Heart right ventricle (tissue), 16 donors: ENCODE results near the gene ARID4A. TPM values are rescaled to one million over a fixed set of nuclear protein-coding genes. Genes with fewer than 3 reads are reported as not detected.

Source experiments
- ATAC-seq, 8 donors: fragments of 200-7000 bp; cut with Tn5 transposase; one replicate each; pipeline ENCODE4 v1.9.1; 2020; ENCODE audit warnings: mild to moderate bottlenecking in 8 of 8, moderate library complexity in 8 of 8, moderate number of reproducible peaks in 1 of 8
- DNase-seq, 2 donors: peaks; one replicate each; pipeline ENCODE4 v3.0.0-alpha.2; 2020
- H3K27ac ChIP-seq, 10 donors: fragments of 200-600 bp; sonication (generic) in 2 of 10; one replicate each; pipeline versions ENCODE4 v1.5.0 to v1.8.0; 2020 to 2022; ENCODE audit warnings: mild to moderate bottlenecking in 3 of 10
- H3K27me3 ChIP-seq, 7 donors: fragments of 200-600 bp; one replicate each; pipeline ENCODE4 v1.8.0; 2021 to 2022; ENCODE audit warnings: mild to moderate bottlenecking in 2 of 7
- H3K36me3 ChIP-seq, 9 donors: fragments of 200-600 bp; sonication (generic) in 1 of 9; one replicate each; pipeline versions ENCODE4 v1.5.0 to v1.8.0; 2020 to 2022; ENCODE audit warnings: mild to moderate bottlenecking in 2 of 9
- H3K4me1 ChIP-seq, 9 donors: fragments of 200-600 bp; sonication (generic) in 1 of 9; one replicate each; pipeline versions ENCODE4 v1.5.0 to v1.8.0; 2020 to 2022; ENCODE audit warnings: mild to moderate bottlenecking in 4 of 9
- H3K4me3 ChIP-seq, 10 donors: fragments of 200-600 bp; sonication (generic) in 2 of 10; one replicate each; pipeline versions ENCODE4 v1.5.0 to v1.8.0; 2020 to 2022; ENCODE audit warnings: mild to moderate bottlenecking in 7 of 10, moderate library complexity in 2 of 10
- H3K9me3 ChIP-seq, 11 donors: fragments of 200-600 bp in 10 of 11; sonication (generic) in 2 of 11; one replicate each; pipeline versions ENCODE4 v1.5.0 to v1.8.0; 2013 to 2022; ENCODE audit warnings: mild to moderate bottlenecking in 2 of 11, control low read depth in 1 of 11, moderate library complexity in 1 of 11
- WGBS, 2 donors: extraction: QIAGEN DNeasy Blood & Tissue Kit; methylation state at CpG; one replicate each; pipeline ENCODE4 v1.1.7; 2013; ENCODE audit warnings: inconsistent platforms in 1 of 2; 5-methylcytosine and 5-hydroxymethylcytosine counted together
- intact Hi-C, 10 donors: fragments of 100-400 bp; cut with DNase I; formaldehyde crosslinking; loops; one replicate each; pipeline versions ENCODE4 v1.11.1 to v1.14.2; 2022
- polyA plus RNA-seq, 2 donors: library from polyadenylated mRNA; stranded (reverse); fragments of 200-250 nt; gene quantifications; one replicate each; pipeline ENCODE4 v1.2.3, GENCODE V29; 2013
- total RNA-seq, 10 donors: library from RNA; stranded (reverse); fragmentation: NEBNext Ultra II Directional in 3 of 10; extraction: Animal tissue kit (Norgen Biotek cat#: 25700) in 3 of 10; gene quantifications; one replicate each; pipeline versions ENCODE4 v1.2.1 to v1.2.4, GENCODE V29; 2021 to 2023
- TF ChIP-seq, protein P1 (sequence below), 9 donors: fragments of 200-600 bp; sonication (generic) in 2 of 9; IDR thresholded peaks; one replicate each; pipeline versions ENCODE4 v1.5.0 to v1.8.0; 2021 to 2022; ENCODE audit warnings: antibody characterized with exemption in 9 of 9, mild to moderate bottlenecking in 5 of 9, moderate library complexity in 1 of 9
- donor health status: Arrhythmogenic right ventricular cardiomyopathy.
- donor health status: ischemic (EF 13 %, LVEDD 7.1; RV severe dilation, severe dysfunction).
- donor health status: healthy with polysubstance abuse.
- donor health status: DM: no; HTN: yes; CAD: no.
- donor health status: DM: no; HTN: no; CAD: no.
- donor health status: ischemic (EF 25% LVEDD 6.9; RV normal size, moderate dysfunction).
- donor health status: ischemic (EF 25% LVEDD 5.7; RV mildly dilated, moderate dysfunction).
- donor health status: healthy.
- donor health status: DM: yes; HTN: yes; CAD: no.
- donor health status: Ischemic cardiomyopathy.
- donor health status: ischemic (EF 35%, LVEDD 5.7; RV mildly dilated, moderate dysfunction).
- donor health status: nonischemic (EF 11% LVEDD 7.7; RV severe dilation, severe dysfunction).
- donor health status: DM: yes; HTN: yes; CAD: no.
- donor health status: PGD.
- donor health status: ischemic (EF 29% LVEDD 5.4; RV normal size, mild dysfunction).
- donor health status: nonischemic (EF 23%, LVEDD 6.1; RV moderate dilation, normal function).

Gene ARID4A
- total and polyA plus RNA-seq, 12 donors = 2.7 to 19.1 (median 17.3) TPM

DNA sequence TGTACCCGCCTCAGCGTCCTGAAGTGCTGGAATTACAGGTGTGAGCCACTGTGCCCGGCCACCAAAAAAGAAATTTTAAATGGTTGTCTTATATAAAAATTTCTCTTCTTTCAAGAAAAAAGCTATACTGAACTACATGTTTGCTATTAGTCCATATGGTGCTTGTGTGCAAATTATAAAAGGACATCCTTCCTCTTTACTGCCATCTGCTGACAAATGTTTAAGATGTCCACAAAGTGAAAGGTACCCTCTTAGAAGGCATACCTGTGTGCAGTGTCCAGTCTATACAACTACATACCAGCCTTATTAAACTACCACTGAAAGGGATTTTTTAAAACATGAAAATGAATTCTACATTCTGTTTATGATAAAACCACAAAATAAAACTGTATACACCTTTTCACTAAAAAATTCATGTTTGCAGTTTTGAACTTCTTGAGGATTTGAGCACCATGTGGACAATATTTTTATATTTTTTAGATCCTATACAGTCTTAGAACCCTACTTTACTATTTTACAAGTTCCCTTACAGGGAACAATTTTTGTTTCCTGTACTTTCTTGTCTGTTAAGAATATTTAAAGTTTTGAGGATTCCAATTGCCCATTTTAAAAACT lies 64.5 kb downstream of the ARID4A start:
- Histone ChIP-seq H3K27ac (no peak overlapping the region), H3K4me1 (no peaks in the 10 kb centered on the region), H3K4me3 (no peak overlapping the region), H3K27me3 (no peaks in the 10 kb centered on the region), H3K9me3 (no peaks in the 10 kb centered on the region), H3K36me3 (peaks cover 0 to 98% (median 60%) of the 10 kb centered on the region in 9 donors)
- ATAC-seq = no peak
- no peak for DNase-seq
- 94 to 95% methylated on average over 3 of the region's 3 CpGs for WGBS, 2 donors
- TF ChIP-seq, protein P1, sequence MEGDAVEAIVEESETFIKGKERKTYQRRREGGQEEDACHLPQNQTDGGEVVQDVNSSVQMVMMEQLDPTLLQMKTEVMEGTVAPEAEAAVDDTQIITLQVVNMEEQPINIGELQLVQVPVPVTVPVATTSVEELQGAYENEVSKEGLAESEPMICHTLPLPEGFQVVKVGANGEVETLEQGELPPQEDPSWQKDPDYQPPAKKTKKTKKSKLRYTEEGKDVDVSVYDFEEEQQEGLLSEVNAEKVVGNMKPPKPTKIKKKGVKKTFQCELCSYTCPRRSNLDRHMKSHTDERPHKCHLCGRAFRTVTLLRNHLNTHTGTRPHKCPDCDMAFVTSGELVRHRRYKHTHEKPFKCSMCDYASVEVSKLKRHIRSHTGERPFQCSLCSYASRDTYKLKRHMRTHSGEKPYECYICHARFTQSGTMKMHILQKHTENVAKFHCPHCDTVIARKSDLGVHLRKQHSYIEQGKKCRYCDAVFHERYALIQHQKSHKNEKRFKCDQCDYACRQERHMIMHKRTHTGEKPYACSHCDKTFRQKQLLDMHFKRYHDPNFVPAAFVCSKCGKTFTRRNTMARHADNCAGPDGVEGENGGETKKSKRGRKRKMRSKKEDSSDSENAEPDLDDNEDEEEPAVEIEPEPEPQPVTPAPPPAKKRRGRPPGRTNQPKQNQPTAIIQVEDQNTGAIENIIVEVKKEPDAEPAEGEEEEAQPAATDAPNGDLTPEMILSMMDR (IDR thresholded peaks at IDR 0.05) = peak in 6 of 9 donors; percentile 33 to 47 (median 38)
- intact Hi-C loops = loop anchor here in 2 of 10 donors (10.0 kb wide), 2 partner anchors 58 to 258 kb away; no protein-coding TSS in a partner anchor

DNA sequence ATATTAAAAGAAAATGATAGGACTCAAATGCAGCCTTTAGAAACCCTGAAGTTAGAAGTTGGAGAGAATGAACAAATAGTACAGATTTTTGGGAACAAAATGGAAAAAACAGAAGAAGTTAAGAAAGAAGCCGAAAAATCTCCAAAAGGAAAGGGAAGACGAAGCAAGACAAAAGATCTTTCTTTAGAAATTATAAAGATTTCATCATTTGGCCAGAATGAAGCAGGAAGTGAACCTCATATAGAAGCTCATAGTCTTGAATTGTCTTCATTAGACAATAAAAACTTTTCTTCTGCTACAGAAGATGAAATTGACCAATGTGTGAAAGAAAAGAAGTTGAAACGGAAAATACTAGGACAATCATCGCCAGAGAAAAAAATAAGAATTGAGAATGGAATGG lies 66.0 kb downstream of the ARID4A start:
- TF ChIP-seq, protein P1 (IDR thresholded peaks at IDR 0.05) = no peak
- ATAC-seq = no peak
- H3K27ac ChIP-seq = no peak overlapping the region
- H3K27me3 ChIP-seq = no peaks in the 10 kb centered on the region
- H3K9me3 ChIP-seq = no peaks in the 10 kb centered on the region
- 83 to 84% methylated on average over 4 of the region's 4 CpGs for WGBS, 2 donors
- peaks cover 0 to 100% (median 64%) of the 10 kb centered on the region in 9 donors for H3K36me3 ChIP-seq
- intact Hi-C loops = loop anchor here in 2 of 10 donors (10.0 kb wide), 2 partner anchors 60 to 260 kb away; no protein-coding TSS in a partner anchor
- DNase-seq = no peak
- H3K4me3 ChIP-seq = no peak overlapping the region
- no peaks in the 10 kb centered on the region for H3K4me1 ChIP-seq

DNA sequence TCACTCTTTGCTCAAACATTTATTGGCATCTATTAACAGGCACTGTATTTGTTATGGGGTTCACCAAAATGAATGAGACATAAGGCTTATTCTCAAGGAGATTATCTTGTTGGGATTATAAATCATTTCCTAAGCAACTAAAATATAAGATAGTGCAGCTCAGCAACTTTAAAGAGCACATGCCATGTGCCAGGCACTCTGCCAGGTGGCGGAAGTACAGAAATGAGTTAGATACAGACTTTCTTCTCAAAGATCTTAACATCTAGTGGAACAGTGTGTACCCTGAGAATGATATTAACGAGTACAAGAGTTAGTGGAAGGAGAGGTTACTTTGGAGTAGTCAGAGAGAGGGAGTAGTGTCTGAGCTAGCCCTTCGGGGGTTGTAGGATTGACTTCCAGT lies 68.9 kb downstream of the ARID4A start:
- intact Hi-C loops = loop anchor here in 2 of 10 donors (10.0 kb wide), 2 partner anchors 62 to 262 kb away; no protein-coding TSS in a partner anchor
- Histone ChIP-seq H3K4me1 (no peaks in the 10 kb centered on the region), H3K27me3 (no peaks in the 10 kb centered on the region), H3K9me3 (no peaks in the 10 kb centered on the region), H3K36me3 (peaks cover 0 to 100% (median 43%) of the 10 kb centered on the region in 9 donors), H3K4me3 (no peak overlapping the region), H3K27ac (no peak overlapping the region)
- 73% methylated on average over 3 of the region's 3 CpGs for WGBS, 2 donors
- ATAC-seq = peak in 1 of 8 donors; percentile 22
- TF ChIP-seq, protein P1 (IDR thresholded peaks at IDR 0.05) = no peak
- no peak for DNase-seq

DNA sequence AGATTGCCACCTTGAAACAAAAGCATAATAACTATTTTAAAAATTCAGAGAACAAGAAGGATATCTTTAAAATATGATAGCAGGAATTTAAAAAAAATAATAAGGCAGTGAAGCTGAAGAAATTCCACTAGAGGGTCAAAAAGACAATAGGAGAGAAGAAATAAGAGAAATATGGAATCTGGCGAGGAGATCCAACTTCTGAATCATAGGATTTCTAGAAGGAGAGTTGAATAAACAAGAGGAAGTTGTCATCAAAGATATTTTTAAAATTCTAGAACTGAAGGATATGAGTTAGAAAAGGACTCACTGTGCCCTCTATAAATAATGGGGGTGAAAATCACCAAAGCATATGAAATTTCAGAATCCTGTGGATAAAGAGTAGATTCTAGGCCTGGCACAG lies 70.6 kb downstream of the ARID4A start:
- H3K27me3 ChIP-seq = no peaks in the 10 kb centered on the region
- ATAC-seq = no peak
- H3K9me3 ChIP-seq = no peaks in the 10 kb centered on the region
- H3K27ac ChIP-seq = no peak overlapping the region
- intact Hi-C loops = loop anchor here in 2 of 10 donors (10.0 kb wide), 2 partner anchors 64 to 264 kb away; no protein-coding TSS in a partner anchor
- 88 to 98% methylated on average over 1 of the region's 1 CpG for WGBS, 2 donors
- TF ChIP-seq, protein P1 (IDR thresholded peaks at IDR 0.05) = no peak
- peaks cover 0 to 100% (median 36%) of the 10 kb centered on the region in 9 donors for H3K36me3 ChIP-seq
- no peak for DNase-seq
- no peaks in the 10 kb centered on the region for H3K4me1 ChIP-seq
- H3K4me3 ChIP-seq = no peak overlapping the region
